IPS-15b (cell line): ENCODE data around the gene HIGD1B.
A peak's percentile ranks its signal among the peaks of the same experiment; 100 is the strongest.

Experiments used
- H3K27me3 ChIP-seq: one replicate; pipeline ENCODE4 v1.6.1; 2013; ENCODE audit warnings: low read length; ENCODE audit not compliant: control insufficient read depth, insufficient read depth
- H3K36me3 ChIP-seq: one replicate; pipeline ENCODE4 v1.6.1; 2013; ENCODE audit warnings: low read length; ENCODE audit not compliant: control insufficient read depth, insufficient read depth
- H3K4me1 ChIP-seq: one replicate; pipeline ENCODE4 v1.6.1; 2013; ENCODE audit warnings: mild to moderate bottlenecking, low read length; ENCODE audit not compliant: control insufficient read depth, insufficient read depth
- H3K4me3 ChIP-seq: one replicate; pipeline ENCODE4 v1.5.1; 2013; ENCODE audit warnings: low read depth, low read length
- H3K9ac ChIP-seq: one replicate; pipeline ENCODE4 v1.6.1; 2013; ENCODE audit warnings: low read depth, mild to moderate bottlenecking, low read length
- H3K9me3 ChIP-seq: one replicate; pipeline ENCODE4 v1.6.1; 2013; ENCODE audit warnings: mild to moderate bottlenecking, low read length; ENCODE audit not compliant: control insufficient read depth, insufficient read depth

HIGD1B gene

DNA sequence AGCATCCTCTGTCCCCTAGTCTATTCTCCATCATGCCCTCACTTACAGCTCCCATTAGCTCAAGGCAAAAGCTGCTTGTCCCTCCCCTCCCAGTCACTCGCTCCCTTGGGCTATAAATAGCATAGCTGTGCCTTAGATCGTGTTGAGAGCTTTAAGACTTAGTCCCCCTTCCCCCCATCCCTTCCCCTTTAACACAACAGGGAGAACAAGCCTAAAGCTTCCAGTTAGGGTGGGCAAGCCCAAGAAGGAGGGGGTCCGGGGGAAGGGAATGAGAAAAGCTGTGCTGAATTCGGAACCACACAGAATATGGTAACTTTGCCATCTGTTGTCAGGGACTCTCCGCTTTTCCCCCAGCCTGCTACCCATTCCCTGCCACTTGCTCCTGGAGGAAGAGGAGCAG lies 4.9 kb upstream of the HIGD1B start:
- Histone ChIP-seq H3K4me3 (peak overlapping the region; percentile 3), H3K9me3 (no peaks in the 10 kb centered on the region), H3K4me1 (peaks cover 13% of the 10 kb centered on the region), H3K36me3 (no peaks in the 10 kb centered on the region), H3K9ac (no peak overlapping the region), H3K27me3 (no peaks in the 10 kb centered on the region)

DNA sequence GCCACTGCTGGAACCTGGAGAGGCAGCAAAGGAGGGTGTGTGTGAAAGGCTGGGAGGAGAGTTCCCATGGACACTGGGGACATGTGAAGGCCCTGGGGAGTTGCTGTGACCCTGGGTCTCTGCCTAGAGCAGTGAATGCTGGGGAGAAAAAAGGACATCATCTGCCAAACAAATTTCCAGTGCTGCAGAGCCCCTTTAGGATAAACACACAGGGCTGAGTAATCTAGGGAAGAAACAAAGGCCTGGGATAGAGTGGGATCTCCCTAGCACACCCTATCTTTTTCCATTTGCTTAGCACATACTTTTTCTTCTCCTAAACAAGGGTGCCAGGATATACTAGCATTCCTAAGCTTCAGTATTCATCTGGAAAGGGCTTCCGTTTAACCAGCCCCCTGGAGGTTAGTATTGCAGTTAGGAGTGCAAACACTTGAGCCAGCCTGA lies 3.3 kb upstream of the HIGD1B start:
- Histone ChIP-seq H3K36me3 (no peaks in the 10 kb centered on the region), H3K9ac (peak overlapping the region; percentile 16), H3K4me1 (peaks cover 16% of the 10 kb centered on the region), H3K9me3 (no peaks in the 10 kb centered on the region), H3K4me3 (no peak overlapping the region), H3K27me3 (no peaks in the 10 kb centered on the region)

DNA sequence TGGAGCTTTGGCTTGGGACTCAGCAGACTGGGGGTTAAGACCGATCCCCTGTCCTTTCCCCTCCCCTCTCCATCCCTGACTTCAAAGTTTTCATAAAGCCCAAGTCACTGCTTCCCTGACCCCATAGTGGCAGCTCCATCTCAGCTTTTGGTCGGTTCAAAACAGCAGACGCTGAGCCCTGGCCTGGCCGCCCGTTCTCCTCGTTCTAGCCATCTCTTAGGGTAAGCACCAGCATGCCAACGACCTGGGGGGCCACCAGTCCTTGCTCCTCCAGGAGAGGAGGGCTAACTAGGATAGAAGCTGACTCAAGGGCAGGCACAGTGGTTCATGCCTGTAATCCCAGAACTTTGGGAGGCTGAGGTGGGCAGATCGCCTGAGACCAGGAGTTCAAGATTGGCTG lies 1.5 kb upstream of the HIGD1B start:
- Histone ChIP-seq H3K9me3 (no peaks in the 10 kb centered on the region), H3K27me3 (no peaks in the 10 kb centered on the region), H3K36me3 (peaks cover 9% of the 10 kb centered on the region), H3K4me1 (peaks cover 16% of the 10 kb centered on the region), H3K9ac (no peak overlapping the region), H3K4me3 (no peak overlapping the region)

DNA sequence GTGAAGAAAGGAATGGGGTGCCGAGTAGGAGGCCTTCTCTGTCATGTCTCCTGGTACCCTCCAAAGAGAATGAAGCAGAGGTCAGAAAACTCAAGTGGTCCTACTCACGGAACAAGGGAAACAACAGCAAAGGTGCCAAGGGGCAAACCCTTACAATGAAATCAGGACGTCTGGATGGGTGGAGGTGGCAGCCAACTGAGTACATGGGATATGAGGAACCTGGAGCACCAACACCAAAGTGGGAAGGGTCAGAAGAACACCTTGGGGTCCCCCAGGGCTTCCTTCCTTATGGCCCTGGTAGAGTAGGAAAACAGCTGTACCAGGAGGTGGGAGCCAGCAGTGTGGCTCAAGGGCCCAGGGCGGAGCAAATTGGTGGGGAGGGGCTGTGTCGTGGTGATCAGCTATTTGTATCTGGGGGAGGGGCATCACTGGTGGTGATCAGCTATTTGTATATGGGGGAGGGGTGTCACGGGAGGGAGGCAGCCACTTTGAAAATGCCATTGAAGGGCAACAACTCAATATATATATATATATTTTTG lies 643 bp downstream of the HIGD1B start:
- Histone ChIP-seq H3K27me3 (no peaks in the 10 kb centered on the region), H3K9me3 (no peaks in the 10 kb centered on the region), H3K4me3 (no peak overlapping the region), H3K9ac (no peak overlapping the region), H3K4me1 (peaks cover 9% of the 10 kb centered on the region), H3K36me3 (peaks cover 18% of the 10 kb centered on the region)

DNA sequence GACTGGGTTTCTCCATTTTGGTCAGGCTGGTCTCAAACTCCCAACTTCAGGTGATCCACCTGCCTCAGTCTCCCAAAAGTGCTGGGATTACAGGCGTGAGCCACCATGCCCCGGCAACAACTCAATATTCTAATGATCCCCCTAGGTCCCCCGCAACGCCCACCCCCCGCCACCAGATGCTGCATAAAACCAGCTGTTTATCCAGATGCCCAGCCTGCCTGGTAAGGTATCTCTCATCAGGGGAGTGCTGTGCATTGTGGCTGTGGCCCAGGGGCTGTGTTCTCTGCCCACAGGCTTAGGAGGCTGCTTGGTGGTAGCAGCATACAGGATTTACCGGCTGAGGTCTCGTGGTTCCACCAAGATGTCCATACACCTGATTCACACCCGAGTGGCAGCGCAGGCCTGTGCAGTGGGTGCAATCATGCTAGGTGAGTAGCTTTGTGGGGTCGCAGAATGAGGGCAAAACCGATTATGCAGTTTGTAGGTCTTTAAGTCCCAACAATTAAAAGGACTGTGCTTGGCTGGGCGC lies 1.3 kb downstream of the HIGD1B start:
- no peaks in the 10 kb centered on the region for H3K9me3 ChIP-seq
- H3K9ac ChIP-seq: no peak overlapping the region
- H3K27me3 ChIP-seq: no peaks in the 10 kb centered on the region
- peaks cover 24% of the 10 kb centered on the region for H3K36me3 ChIP-seq
- H3K4me1 ChIP-seq: peaks cover 9% of the 10 kb centered on the region
- no peak overlapping the region for H3K4me3 ChIP-seq

DNA sequence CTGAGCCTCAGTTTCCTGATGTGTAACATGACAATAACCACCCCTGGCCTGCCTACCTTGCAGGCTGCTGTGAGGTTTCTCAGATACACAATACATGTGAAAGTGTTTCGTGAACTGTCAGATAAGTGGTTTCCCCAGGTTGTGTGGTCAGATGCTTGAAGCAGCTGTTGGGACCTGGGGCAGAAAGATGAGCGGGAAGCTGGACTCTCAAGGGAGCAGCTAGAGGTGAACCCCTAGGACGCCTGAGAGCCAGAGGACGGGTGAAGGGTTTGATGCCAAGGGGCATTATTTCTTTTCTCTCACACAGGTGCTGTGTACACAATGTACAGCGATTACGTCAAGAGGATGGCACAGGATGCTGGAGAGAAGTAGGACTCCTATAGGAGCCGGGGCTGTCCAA lies 2.3 kb downstream of the HIGD1B start:
- Histone ChIP-seq H3K4me3 (no peak overlapping the region), H3K4me1 (peaks cover 3% of the 10 kb centered on the region), H3K9ac (no peak overlapping the region), H3K36me3 (peaks cover 34% of the 10 kb centered on the region), H3K27me3 (no peaks in the 10 kb centered on the region), H3K9me3 (no peaks in the 10 kb centered on the region)

DNA sequence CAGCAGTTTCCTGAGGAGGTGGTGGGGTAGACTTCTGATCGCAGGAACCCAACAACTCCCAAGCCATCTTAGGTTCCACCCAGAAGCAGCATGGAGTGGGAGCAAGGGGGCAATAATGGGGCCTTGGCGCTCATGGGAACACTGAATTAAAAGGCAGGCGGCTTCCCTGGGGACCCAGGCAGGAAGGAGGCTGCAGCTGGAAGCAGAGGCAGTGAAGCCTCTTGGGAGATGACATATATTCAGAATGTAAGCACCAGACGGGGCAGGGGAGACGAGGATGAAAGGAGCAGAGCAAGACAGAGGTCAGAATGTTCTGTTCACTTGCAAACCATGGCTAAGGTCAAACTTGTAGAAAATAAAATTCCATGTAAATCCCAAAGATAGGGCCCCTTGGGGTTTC lies 2.9 kb downstream of the HIGD1B start:
- H3K36me3 ChIP-seq: peaks cover 39% of the 10 kb centered on the region
- no peak overlapping the region for H3K9ac ChIP-seq
- no peaks in the 10 kb centered on the region for H3K27me3 ChIP-seq
- H3K4me3 ChIP-seq: no peak overlapping the region
- peaks cover 3% of the 10 kb centered on the region for H3K4me1 ChIP-seq
- H3K9me3 ChIP-seq: no peaks in the 10 kb centered on the region

DNA sequence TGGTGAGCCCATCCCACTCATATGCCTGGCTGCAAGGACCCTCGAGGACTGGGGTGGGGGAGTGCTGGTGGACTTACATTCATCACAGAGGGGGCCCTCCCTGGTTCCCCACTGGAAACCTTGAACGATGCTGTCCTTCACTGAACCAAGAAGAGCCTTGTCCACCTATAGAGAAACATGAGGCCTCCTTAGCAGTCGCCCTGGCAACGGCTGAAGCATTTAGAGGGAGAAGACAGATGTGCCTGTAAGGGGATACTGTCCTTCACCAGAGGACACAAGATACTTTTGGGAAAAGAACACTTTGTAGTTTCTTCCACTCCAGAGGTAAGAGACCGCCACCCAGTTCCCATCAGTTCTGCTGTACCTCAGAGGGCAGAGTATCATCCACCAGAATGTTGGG lies 6.5 kb downstream of the HIGD1B start:
- Histone ChIP-seq H3K9ac (no peak overlapping the region), H3K9me3 (no peaks in the 10 kb centered on the region), H3K36me3 (peaks cover 60% of the 10 kb centered on the region), H3K4me1 (no peaks in the 10 kb centered on the region), H3K27me3 (no peaks in the 10 kb centered on the region), H3K4me3 (no peak overlapping the region)

DNA sequence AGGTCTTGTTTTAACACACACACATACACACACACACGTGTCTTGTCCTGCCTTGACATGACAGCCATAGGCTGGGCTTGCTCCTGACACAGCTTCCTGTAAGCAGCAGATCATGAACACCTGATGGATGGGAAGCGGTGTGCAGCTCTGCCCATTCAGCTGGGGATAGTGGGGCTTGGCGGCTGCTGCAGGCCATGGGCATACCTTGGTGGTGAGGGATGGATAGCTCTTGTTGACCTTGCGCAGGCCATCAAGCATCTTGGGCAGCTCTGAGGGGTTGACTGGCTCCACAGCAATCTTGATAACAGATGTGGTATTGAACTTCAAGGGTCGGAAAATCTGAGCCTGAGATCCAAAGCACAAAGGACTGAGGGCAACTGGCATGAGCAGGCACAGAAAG lies 12.0 kb downstream of the HIGD1B start:
- Histone ChIP-seq H3K36me3 (peaks cover 78% of the 10 kb centered on the region), H3K27me3 (no peaks in the 10 kb centered on the region), H3K4me1 (no peaks in the 10 kb centered on the region), H3K9me3 (no peaks in the 10 kb centered on the region), H3K9ac (no peak overlapping the region), H3K4me3 (no peak overlapping the region)

DNA sequence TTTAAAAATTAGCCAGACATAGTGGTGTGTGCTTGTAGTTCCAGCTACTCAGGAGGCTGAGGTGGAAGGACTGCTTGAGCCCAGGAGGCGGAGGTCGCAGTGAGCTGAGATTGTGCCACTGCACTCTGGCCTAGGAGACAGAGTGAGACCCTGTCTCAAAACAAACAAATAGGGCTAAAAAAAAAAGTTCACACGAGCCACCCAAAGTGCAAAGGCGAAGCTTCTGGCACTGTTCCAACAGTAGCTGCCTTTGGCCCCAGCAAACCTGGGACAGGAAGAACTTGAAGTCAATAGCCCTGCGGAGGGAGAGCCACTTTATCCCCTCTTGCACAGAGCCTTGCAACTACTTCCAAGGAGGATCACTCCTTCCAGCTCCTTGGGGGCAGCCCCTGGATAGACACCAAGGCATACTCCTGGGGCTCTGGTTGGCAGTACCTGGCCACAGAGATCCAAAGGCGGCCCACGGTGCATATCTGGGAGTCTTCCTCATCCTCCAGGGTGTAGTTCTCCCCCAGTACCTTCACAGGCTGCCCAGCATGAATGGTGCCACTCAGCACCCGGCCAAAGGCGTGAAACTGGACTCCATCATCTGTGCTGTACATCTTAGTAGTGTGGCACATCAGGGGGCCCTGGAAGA lies 14.7 kb downstream of the HIGD1B start:
- H3K4me3 ChIP-seq: no peak overlapping the region
- no peaks in the 10 kb centered on the region for H3K4me1 ChIP-seq
- H3K9ac ChIP-seq: no peak overlapping the region
- H3K27me3 ChIP-seq: no peaks in the 10 kb centered on the region
- no peaks in the 10 kb centered on the region for H3K9me3 ChIP-seq
- H3K36me3 ChIP-seq: peaks cover 65% of the 10 kb centered on the region

DNA sequence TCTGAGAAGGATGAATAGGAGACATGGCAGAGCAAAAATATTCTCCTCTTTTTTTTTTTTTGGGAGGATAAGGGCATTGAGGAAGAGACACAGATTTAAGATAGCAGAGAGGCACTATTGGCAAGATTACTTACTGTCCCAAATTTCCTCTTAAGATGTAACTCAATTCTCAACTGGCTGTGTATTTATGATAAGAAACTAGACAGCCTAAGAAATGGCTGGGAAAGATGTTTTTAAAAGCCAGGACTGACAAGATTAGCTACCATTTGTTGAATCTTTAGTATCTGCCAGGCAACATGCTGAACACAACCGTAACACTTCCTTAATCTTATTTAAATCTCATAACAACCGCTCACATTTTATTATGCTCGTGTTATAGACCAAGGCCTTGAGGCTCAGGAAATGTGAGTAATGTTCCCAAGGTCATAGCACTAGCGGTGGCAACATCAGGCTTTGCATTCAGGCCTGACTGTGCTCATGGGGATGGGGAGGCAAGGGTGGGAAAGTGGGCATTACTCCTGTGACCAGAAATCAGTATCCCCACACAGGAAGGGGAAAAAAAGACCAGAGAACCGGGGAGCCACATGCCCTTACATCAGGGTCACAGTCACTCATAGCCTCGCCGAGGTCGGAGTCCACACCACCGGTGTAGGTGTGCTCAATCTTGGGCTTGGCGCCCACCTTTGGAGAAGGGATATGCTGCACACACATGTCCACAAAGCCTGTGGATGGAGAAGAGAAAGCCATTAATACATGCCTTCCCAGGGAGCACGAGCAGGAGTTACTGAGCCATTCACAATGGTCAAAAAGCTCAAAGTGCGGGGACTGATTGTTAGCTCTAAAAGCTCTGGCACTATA lies 15.6 kb downstream of the HIGD1B start:
- H3K4me1 ChIP-seq: no peaks in the 10 kb centered on the region
- H3K36me3 ChIP-seq: peaks cover 69% of the 10 kb centered on the region
- H3K9ac ChIP-seq: no peak overlapping the region
- H3K27me3 ChIP-seq: no peaks in the 10 kb centered on the region
- no peaks in the 10 kb centered on the region for H3K9me3 ChIP-seq
- no peak overlapping the region for H3K4me3 ChIP-seq

DNA sequence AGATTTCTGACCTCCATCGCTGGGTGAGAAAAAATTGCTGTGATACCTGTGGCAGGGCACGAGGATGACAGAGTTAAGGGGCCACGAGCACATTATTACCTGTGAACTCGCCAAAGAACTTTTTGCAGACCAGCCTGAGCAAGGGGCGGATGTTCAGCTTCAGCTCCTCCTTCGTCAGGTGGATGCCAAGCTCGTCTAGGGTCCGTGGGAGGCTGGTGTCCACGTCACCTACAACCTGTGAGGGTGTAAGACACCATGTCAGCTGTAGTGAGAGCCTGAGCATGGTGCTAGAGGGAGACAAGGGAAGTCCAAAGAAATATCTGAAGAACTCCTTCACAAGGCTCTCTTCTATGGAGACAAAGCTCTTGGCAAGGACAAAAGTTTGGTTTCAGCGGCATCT lies 17.1 kb downstream of the HIGD1B start:
- no peaks in the 10 kb centered on the region for H3K9me3 ChIP-seq

More for the DNA sequence above, 17.1 kb downstream of the HIGD1B start:
- no peaks in the 10 kb centered on the region for H3K27me3 ChIP-seq
- H3K4me3 ChIP-seq: no peak overlapping the region
- H3K4me1 ChIP-seq: no peaks in the 10 kb centered on the region
- H3K9ac ChIP-seq: no peak overlapping the region
- peaks cover 63% of the 10 kb centered on the region for H3K36me3 ChIP-seq
